Measurements from ENCODE around the gene SETBP1. TPM values are rescaled to one million over a fixed set of nuclear protein-coding genes. Genes with fewer than 3 reads are reported as not detected.

SETBP1 gene
- total RNA-seq, 1 donor from 2014 or later: 72.8 TPM

GRCh38 chr18:44737623-44738022 is 56.9 kb downstream of the SETBP1 start:
- CTCF ChIA-PET: no interaction called here
- ATAC-seq (ENCODE audit: low read depth) (no peak), DNase-seq (no peak)
- POLR2A ChIA-PET: interaction anchor here (0.7 to 1.4 kb wide), 3 partner anchors 12 to 22 kb away, joined by 3 to 6 read pairs (median 4); no protein-coding TSS in a partner anchor
- TF ChIP-seq, protein P1, sequence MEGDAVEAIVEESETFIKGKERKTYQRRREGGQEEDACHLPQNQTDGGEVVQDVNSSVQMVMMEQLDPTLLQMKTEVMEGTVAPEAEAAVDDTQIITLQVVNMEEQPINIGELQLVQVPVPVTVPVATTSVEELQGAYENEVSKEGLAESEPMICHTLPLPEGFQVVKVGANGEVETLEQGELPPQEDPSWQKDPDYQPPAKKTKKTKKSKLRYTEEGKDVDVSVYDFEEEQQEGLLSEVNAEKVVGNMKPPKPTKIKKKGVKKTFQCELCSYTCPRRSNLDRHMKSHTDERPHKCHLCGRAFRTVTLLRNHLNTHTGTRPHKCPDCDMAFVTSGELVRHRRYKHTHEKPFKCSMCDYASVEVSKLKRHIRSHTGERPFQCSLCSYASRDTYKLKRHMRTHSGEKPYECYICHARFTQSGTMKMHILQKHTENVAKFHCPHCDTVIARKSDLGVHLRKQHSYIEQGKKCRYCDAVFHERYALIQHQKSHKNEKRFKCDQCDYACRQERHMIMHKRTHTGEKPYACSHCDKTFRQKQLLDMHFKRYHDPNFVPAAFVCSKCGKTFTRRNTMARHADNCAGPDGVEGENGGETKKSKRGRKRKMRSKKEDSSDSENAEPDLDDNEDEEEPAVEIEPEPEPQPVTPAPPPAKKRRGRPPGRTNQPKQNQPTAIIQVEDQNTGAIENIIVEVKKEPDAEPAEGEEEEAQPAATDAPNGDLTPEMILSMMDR (IDR thresholded peaks at IDR 0.05): no peak
- no peaks in the 10 kb centered on the region for H3K27me3 Mint-ChIP-seq
- intact Hi-C loops (cut with micrococcal nuclease): no loop called here
- H3K27ac Mint-ChIP-seq: no peak overlapping the region
- H3K9me3 Mint-ChIP-seq: no peaks in the 10 kb centered on the region
- peaks cover 50% of the 10 kb centered on the region for H3K36me3 Mint-ChIP-seq (ENCODE audit: low read depth)
- H3K4me3 Mint-ChIP-seq: no peak overlapping the region
- peaks cover 76% of the 10 kb centered on the region for H3K4me1 Mint-ChIP-seq

DNA sequence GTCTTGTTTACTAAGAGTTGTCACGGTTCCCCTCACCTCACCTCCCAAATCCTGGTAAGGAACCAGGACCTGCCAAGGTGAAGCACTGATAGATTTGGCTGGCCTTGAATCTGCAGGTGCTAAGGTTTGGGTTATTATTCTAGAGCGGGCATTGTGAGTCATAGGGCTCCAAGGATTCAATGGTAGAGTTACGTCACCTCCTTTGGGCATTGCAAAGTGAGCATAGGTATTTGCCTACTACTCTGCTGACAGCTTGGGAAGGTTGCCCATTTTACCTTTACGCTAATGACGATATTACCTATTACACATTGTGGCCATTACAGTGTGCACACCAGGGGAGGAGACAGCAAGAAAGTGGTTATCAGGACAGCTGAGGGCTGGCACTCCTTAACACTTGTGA is 59.3 kb downstream of the SETBP1 start:
- DNase-seq: no peak
- TF ChIP-seq, protein P1 (IDR thresholded peaks at IDR 0.05): no peak
- Mint-ChIP-seq H3K36me3 (ENCODE audit: low read depth) (peaks cover 46% of the 10 kb centered on the region), H3K4me1 (peaks cover 64% of the 10 kb centered on the region), H3K27ac (no peak overlapping the region), H3K4me3 (no peak overlapping the region), H3K9me3 (no peaks in the 10 kb centered on the region), H3K27me3 (no peaks in the 10 kb centered on the region)
- intact Hi-C loops (cut with micrococcal nuclease): no loop called here
- ChIA-PET POLR2A (no interaction called here), CTCF (no interaction called here)
- ATAC-seq (ENCODE audit: low read depth): no peak

- intact Hi-C loops (cut with micrococcal nuclease): no loop called here
- ATAC-seq (ENCODE audit: low read depth): no peak
- TF ChIP-seq, protein P1 (IDR thresholded peaks at IDR 0.05): no peak
- peaks cover 41% of the 10 kb centered on the region for H3K36me3 Mint-ChIP-seq (ENCODE audit: low read depth)
- H3K4me3 Mint-ChIP-seq: no peak overlapping the region
- H3K27ac Mint-ChIP-seq: no peak overlapping the region
- H3K4me1 Mint-ChIP-seq: peaks cover 64% of the 10 kb centered on the region
- ChIA-PET CTCF (no interaction called here), POLR2A (interaction anchor here (1.2 kb wide), 1 partner anchor 11 kb away, joined by 3 read pairs; no protein-coding TSS in a partner anchor)
- no peaks in the 10 kb centered on the region for H3K27me3 Mint-ChIP-seq
- no peak for DNase-seq
- no peaks in the 10 kb centered on the region for H3K9me3 Mint-ChIP-seq
Measured at GRCh38 chr18:44741085-44741484, 60.4 kb downstream of the SETBP1 start.

GRCh38 chr18:44741511-44741910 is 60.8 kb downstream of the SETBP1 start:
- Mint-ChIP-seq H3K27ac (no peak overlapping the region), H3K4me1 (peaks cover 66% of the 10 kb centered on the region), H3K9me3 (no peaks in the 10 kb centered on the region), H3K27me3 (no peaks in the 10 kb centered on the region), H3K36me3 (ENCODE audit: low read depth) (peaks cover 41% of the 10 kb centered on the region), H3K4me3 (no peak overlapping the region)
- no peak for ATAC-seq (ENCODE audit: low read depth)
- intact Hi-C loops (cut with micrococcal nuclease): no loop called here
- DNase-seq: no peak
- POLR2A ChIA-PET: interaction anchor here (1.2 kb wide), 1 partner anchor 12 kb away, joined by 3 read pairs; no protein-coding TSS in a partner anchor
- CTCF ChIA-PET: no interaction called here
- TF ChIP-seq, protein P1 (IDR thresholded peaks at IDR 0.05): no peak

DNA sequence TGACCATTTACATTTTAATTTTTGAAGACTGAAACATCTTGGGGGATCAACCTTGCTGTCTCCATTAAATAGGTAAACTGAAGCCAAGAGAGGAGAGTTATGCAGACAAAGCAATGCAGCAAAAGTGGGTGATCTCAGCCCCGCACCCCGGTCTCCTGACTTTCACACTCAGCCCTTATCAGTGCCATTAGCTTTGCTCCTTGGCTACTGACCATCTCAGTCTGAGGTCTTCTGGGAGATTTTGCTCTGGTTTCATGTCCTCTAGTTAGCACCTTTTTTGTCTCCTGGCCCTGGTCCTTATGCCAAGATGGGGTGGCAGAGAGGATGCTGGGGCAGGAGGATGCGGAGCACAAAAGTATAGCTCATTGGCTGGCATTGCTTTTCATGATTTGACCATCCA is 61.4 kb downstream of the SETBP1 start:
- no peak overlapping the region for H3K27ac Mint-ChIP-seq
- ChIA-PET POLR2A (interaction anchor here (0.6 to 1.5 kb wide), 2 partner anchors 14 to 63 kb away, joined by 3 to 5 read pairs; no protein-coding TSS in a partner anchor), CTCF (no interaction called here)
- DNase-seq (no peak), ATAC-seq (ENCODE audit: low read depth) (no peak)
- H3K4me1 Mint-ChIP-seq: peaks cover 66% of the 10 kb centered on the region
- H3K27me3 Mint-ChIP-seq: no peaks in the 10 kb centered on the region
- no peaks in the 10 kb centered on the region for H3K9me3 Mint-ChIP-seq
- TF ChIP-seq, protein P1 (IDR thresholded peaks at IDR 0.05): no peak
- H3K36me3 Mint-ChIP-seq (ENCODE audit: low read depth): peaks cover 37% of the 10 kb centered on the region
- no peak overlapping the region for H3K4me3 Mint-ChIP-seq
- intact Hi-C loops (cut with micrococcal nuclease): no loop called here
